GM06990 (cell line): ENCODE measurements around the gene TMEM87A.
"Not testable (repeated sequence)": the region's sequence is repeated elsewhere in the genome, so short reads cannot be mapped to it uniquely, and the experiment has no call there.

Experiments
- DNase-seq: peaks from one replicate; pipeline ENCODE4 v3.0.0-alpha.2; 2011; ENCODE audit not compliant: insufficient read length; ENCODE audit errors: extremely low read depth
- H3K27me3 ChIP-seq: replicated peaks from 2 replicates; pipeline ENCODE4 v1.6.0; 2011; ENCODE audit warnings: low read length; ENCODE audit not compliant: control insufficient read depth, insufficient read depth
- H3K36me3 ChIP-seq: 2 replicates; pipeline ENCODE4 v1.5.1; 2011; ENCODE audit warnings: low read length; ENCODE audit not compliant: control insufficient read depth, insufficient read depth
- H3K4me3 ChIP-seq: replicated peaks from 2 replicates; pipeline ENCODE4 v1.5.1; 2011; ENCODE audit warnings: low read depth, mild to moderate bottlenecking, control low read depth, low read length
- TF ChIP-seq, protein P1 (sequence below): IDR thresholded peaks from 2 replicates; pipeline ENCODE4 v1.5.1; 2011; ENCODE audit warnings: low read length, control low read depth, mild to moderate bottlenecking, inconsistent platforms; ENCODE audit not compliant: insufficient read depth, poor library complexity, severe bottlenecking

The TMEM87A gene

DNA sequence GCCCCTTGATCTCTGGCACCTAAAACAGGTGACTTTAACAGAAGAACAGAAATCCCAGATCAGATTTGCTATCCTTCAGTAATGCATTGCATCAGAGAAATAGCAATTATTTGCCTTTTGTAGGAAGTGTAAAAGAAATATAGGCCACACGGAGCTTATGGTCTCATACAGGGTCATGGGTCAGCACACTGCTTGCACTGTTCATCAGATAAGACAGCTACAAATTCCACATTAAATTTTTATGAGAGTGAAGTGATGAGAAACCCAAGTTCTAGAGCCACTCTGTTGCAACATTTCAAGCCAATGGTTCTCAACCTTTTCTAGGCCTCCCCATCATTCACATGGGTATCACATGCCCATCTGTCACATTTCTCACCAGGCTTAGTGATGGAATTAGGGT lies 33.4 kb upstream of the TMEM87A start:
- TF ChIP-seq, protein P1, sequence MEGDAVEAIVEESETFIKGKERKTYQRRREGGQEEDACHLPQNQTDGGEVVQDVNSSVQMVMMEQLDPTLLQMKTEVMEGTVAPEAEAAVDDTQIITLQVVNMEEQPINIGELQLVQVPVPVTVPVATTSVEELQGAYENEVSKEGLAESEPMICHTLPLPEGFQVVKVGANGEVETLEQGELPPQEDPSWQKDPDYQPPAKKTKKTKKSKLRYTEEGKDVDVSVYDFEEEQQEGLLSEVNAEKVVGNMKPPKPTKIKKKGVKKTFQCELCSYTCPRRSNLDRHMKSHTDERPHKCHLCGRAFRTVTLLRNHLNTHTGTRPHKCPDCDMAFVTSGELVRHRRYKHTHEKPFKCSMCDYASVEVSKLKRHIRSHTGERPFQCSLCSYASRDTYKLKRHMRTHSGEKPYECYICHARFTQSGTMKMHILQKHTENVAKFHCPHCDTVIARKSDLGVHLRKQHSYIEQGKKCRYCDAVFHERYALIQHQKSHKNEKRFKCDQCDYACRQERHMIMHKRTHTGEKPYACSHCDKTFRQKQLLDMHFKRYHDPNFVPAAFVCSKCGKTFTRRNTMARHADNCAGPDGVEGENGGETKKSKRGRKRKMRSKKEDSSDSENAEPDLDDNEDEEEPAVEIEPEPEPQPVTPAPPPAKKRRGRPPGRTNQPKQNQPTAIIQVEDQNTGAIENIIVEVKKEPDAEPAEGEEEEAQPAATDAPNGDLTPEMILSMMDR = no peak
- no peak for DNase-seq

DNA sequence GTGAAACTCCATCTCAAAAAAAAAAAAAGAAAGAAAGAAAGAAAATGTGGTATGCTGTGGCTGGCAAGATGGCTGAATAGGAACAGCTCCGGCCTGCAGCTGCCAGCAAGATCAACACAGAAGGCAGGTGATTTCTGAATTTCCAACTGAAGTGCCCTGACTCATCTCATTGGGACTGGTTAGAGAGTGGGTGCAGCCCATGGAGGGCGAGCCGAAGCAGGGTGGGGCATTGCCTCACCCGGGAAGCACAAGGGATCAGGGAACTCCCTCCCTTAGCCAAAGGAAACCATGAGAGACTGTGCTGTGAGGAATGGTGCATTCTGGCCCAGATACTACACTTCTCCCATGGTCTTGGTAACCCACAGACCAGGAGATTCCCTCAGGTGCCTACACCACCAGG lies 27.8 kb upstream of the TMEM87A start:
- DNase-seq, H3K36me3 ChIP-seq, H3K4me3 ChIP-seq, H3K27me3 ChIP-seq: not testable (repeated sequence)

More for the DNA sequence above, 33.4 kb upstream of the TMEM87A start:
- Histone ChIP-seq H3K27me3 (no peaks in the 10 kb centered on the region), H3K36me3 (peaks cover 5% of the 10 kb centered on the region), H3K4me3 (no peak overlapping the region)

DNA sequence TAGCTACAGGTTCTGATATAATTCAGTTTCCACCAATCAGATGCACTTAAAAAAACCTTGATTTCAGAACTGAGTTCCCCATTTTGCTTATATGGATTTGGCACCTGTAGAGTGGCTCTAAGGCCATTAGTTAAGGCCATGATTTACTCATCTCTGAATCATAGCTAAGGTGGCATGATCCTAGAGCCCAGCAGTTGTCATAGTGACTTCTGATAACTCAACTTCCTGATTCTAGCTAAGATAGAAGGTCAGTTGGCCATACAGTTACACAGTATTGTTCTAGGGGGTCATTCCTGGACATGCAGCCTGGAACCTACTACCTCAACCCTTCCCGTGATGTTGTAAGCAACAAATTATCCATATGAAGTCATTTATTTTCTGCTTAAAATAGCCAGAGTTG lies 15.9 kb upstream of the TMEM87A start:
- H3K36me3 ChIP-seq = no peaks in the 10 kb centered on the region; the same call in 1 of the 2 replicates
- H3K27me3 ChIP-seq = no peaks in the 10 kb centered on the region
- no peak overlapping the region for H3K4me3 ChIP-seq
- TF ChIP-seq, protein P1 = no peak
- no peak for DNase-seq

DNA sequence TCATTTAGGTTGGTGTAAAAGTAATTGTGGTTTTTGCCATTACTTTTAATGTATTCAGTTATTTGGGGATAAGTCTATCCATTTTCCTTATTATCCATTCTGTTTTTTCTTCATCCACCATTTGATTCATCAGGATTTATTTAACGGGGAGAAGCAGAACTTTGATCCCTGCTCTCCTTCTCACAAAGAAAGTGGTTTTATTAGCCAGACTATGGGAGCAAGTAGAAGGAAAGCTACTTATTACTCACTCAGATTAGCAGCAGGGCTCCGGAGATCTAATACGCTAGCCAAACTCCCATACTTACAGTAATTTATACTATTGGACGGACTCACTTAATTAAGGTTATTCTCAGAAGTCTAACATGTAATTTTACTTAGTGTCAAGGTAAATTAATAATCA lies 14.7 kb upstream of the TMEM87A start:
- H3K4me3 ChIP-seq = no peak overlapping the region
- TF ChIP-seq, protein P1 = no peak
- no peak for DNase-seq
- no peaks in the 10 kb centered on the region for H3K27me3 ChIP-seq
- H3K36me3 ChIP-seq = no peaks in the 10 kb centered on the region; the same call in 1 of the 2 replicates

DNA sequence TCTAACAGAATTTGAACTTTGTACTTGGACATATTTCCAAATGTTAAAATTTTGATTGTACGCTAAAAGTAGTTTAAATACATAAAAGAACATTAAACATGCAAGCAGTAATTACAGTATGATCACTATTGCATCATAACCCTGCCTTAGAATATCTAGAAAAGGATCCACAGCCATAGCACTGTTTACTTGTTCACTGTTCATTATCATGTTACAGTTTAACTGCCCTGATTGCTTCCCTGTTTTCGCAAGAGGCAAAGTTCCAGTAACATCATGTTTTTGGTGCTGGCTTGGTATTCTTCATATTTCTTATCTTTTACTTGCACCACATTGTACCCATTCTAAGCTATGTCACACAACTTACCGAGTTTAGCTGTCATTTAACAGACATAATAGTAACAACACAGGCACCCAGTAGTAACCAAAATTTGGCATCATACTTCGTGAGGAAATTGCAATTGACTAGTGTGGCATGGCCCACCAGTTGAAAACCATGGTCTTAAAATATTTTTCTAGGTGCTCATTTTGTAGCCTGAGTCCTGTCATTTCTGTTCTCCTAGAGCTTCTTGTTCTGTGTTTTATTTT lies 13.3 kb upstream of the TMEM87A start:
- no peak for DNase-seq
- no peaks in the 10 kb centered on the region; the same call in 1 of the 2 replicates for H3K36me3 ChIP-seq
- no peak overlapping the region for H3K4me3 ChIP-seq
- TF ChIP-seq, protein P1 = no peak
- H3K27me3 ChIP-seq = no peaks in the 10 kb centered on the region

DNA sequence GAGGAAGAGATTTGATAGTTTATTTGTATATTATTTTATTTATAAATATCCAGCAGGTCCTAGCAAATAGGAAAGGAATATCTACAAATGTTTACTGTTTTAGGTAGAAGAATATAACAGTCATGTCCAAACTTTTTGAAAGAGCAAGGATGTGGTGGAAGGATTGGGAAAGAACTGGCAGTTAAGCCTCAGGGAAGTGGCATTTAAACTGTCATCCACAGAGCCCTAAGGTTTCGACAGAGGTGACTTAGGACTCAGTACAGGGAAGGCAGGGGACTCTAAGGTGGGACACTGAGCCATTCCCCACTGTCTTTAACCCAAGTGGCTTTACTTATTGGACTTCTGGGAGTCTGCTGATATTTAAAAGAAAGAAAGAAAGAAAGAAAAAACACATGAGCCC lies 11.8 kb upstream of the TMEM87A start:
- Histone ChIP-seq H3K4me3 (no peak overlapping the region), H3K36me3 (peaks cover 6% of the 10 kb centered on the region), H3K27me3 (no peaks in the 10 kb centered on the region)
- TF ChIP-seq, protein P1 = no peak
- no peak for DNase-seq
